GM23338 (cell line): Measurements from ENCODE around the gene PHRF1. TPM values are rescaled to one million over a fixed set of nuclear protein-coding genes. Genes with fewer than 3 reads are reported as not detected.

Source experiments
- ATAC-seq: fragments of 200-7000 bp; cut with Tn5 transposase; 3 replicates; pipeline ENCODE4 v1.9.1; 2020
- DNase-seq: peaks from one replicate; pipeline ENCODE4 v3.0.0-alpha.2; 2015; ENCODE audit warnings: low spot score
- H2AFZ ChIP-seq: fragments of 200-600 bp; sonication (generic); 2 replicates; pipeline ENCODE4 v1.8.0; 2016; ENCODE audit warnings: antibody characterized with exemption, mild to moderate bottlenecking, moderate library complexity
- H3F3A ChIP-seq: fragments of 200-600 bp; sonication (generic); replicated peaks from 2 replicates; pipeline ENCODE4 v1.8.0; 2017; ENCODE audit warnings: antibody characterized with exemption, mixed run types, low read depth
- H3K27ac ChIP-seq: fragments of 200-600 bp; sonication (generic); 2 replicates; pipeline ENCODE4 v1.6.1; 2016; ENCODE audit warnings: low read depth
- H3K27me3 ChIP-seq: fragments of 200-600 bp; sonication (generic); 2 replicates; pipeline ENCODE4 v1.8.0; 2016; ENCODE audit warnings: mild to moderate bottlenecking, mixed run types, moderate library complexity; ENCODE audit not compliant: insufficient read depth
- H3K36me3 ChIP-seq: fragments of 200-600 bp; sonication (generic); 2 replicates; pipeline ENCODE4 v1.8.0; 2016; ENCODE audit warnings: mild to moderate bottlenecking; ENCODE audit not compliant: insufficient read depth
- H3K4me1 ChIP-seq: fragments of 200-600 bp; sonication (generic); 2 replicates; pipeline ENCODE4 v1.8.0; 2016; ENCODE audit warnings: mild to moderate bottlenecking, moderate library complexity; ENCODE audit not compliant: insufficient read depth
- H3K4me2 ChIP-seq: fragments of 200-600 bp; sonication (generic); 2 replicates; pipeline ENCODE4 v1.7.1; 2017; ENCODE audit warnings: mixed run types
- H3K4me3 ChIP-seq: fragments of 200-600 bp; sonication (generic); 2 replicates; pipeline ENCODE4 v1.6.1; 2016; ENCODE audit warnings: mixed run types
- H3K79me2 ChIP-seq: fragments of 200-600 bp; sonication (generic); replicated peaks from 2 replicates; pipeline ENCODE4 v1.8.0; 2017; ENCODE audit warnings: mild to moderate bottlenecking; ENCODE audit not compliant: insufficient read depth
- H3K9me2 ChIP-seq: fragments of 200-600 bp; sonication (generic); 2 replicates; pipeline ENCODE4 v1.8.0; 2017; ENCODE audit not compliant: insufficient read depth
- H4K20me1 ChIP-seq: fragments of 200-600 bp; sonication (generic); replicated peaks from 2 replicates; pipeline ENCODE4 v1.8.0; 2017; ENCODE audit warnings: mild to moderate bottlenecking; ENCODE audit not compliant: insufficient read depth
- H3K27ac Mint-ChIP-seq: 2 replicates; pipeline ENCODE4 v1.8.0; 2020; ENCODE audit warnings: inconsistent platforms, mild to moderate bottlenecking, moderate library complexity, mixed read lengths
- H3K27me3 Mint-ChIP-seq: 3 replicates; pipeline ENCODE4 v1.8.0; 2022; ENCODE audit warnings: low read depth, mild to moderate bottlenecking, moderate library complexity, mixed read lengths, inconsistent platforms; ENCODE audit not compliant: insufficient read depth, poor library complexity
- H3K36me3 Mint-ChIP-seq: 3 replicates; pipeline ENCODE4 v1.8.0; 2021; ENCODE audit warnings: low read depth, mild to moderate bottlenecking, inconsistent platforms, moderate library complexity, mixed read lengths
- H3K4me1 Mint-ChIP-seq: 3 replicates; pipeline ENCODE4 v1.8.0; 2020; ENCODE audit warnings: mild to moderate bottlenecking, inconsistent platforms, mixed read lengths
- H3K4me3 Mint-ChIP-seq: 3 replicates; pipeline ENCODE4 v1.8.0; 2021; ENCODE audit warnings: moderate library complexity, mild to moderate bottlenecking, inconsistent platforms, mixed read lengths
- H3K9me3 Mint-ChIP-seq: 3 replicates; pipeline ENCODE4 v1.8.0; 2020; ENCODE audit warnings: moderate library complexity, mild to moderate bottlenecking, inconsistent platforms, mixed read lengths
- CREB1 ChIP-seq: fragments of 250-450 bp; sonication (Bioruptor Pico); IDR thresholded peaks from 2 replicates; pipeline ENCODE4 v1.5.0; 2020; ENCODE audit warnings: low read depth, mild to moderate bottlenecking, moderate library complexity
- CTCF ChIP-seq, 2 experiments: fragments of 200-600 bp in 1 of 2; sonication (generic) in 1 of 2; conservative IDR thresholded peaks; 2 replicates each; pipeline versions ENCODE4 v1.5.1 to v1.6.1; 2016 to 2017; ENCODE audit warnings: antibody characterized with exemption in 2 of 2, low read depth in 2 of 2, mild to moderate bottlenecking in 2 of 2, moderate library complexity in 1 of 2
- ETS1 ChIP-seq: IDR thresholded peaks from 2 replicates; pipeline ENCODE4 v1.6.1; 2016; ENCODE audit warnings: antibody characterized with exemption
- EZH2 ChIP-seq: fragments of 200-600 bp; sonication (generic); IDR thresholded peaks from one replicate; pipeline ENCODE4 v1.8.0; 2017; ENCODE audit warnings: antibody characterized with exemption, mild to moderate bottlenecking, low read depth; ENCODE audit not compliant: unreplicated experiment
- EZH2phosphoT487 ChIP-seq: fragments of 200-600 bp; sonication (generic); IDR thresholded peaks from one replicate; pipeline ENCODE4 v1.8.1; 2018; ENCODE audit warnings: antibody characterized with exemption; ENCODE audit not compliant: unreplicated experiment
- STAT1 ChIP-seq: IDR thresholded peaks from one replicate; pipeline ENCODE4 v1.6.1; 2016; ENCODE audit warnings: antibody characterized with exemption; ENCODE audit not compliant: unreplicated experiment
- polyA plus RNA-seq: library from polyadenylated mRNA; unstranded; fragments of >200 nt; fragmentation: Nextera tagmentation; extraction: Ambion mirVana; gene quantifications from 2 replicates; pipeline ENCODE4 v1.2.1, GENCODE V29; 2016
- total RNA-seq: library from RNA; depleted of rRNA; stranded (reverse); fragments of >200 nt; shearing (Covaris generic); gene quantifications from 2 replicates; pipeline ENCODE4 v1.2.3, GENCODE V29; 2014

PHRF1 gene
- total and polyA plus RNA-seq, 2 experiments from 2014 or later = 11.0 to 45.9 TPM

GRCh38 chr11:640021-640706 is 63.9 kb downstream of the PHRF1 start:
- peak overlapping the region; percentile 75 for H3K4me2 ChIP-seq
- no peaks in the 10 kb centered on the region for H3K79me2 ChIP-seq
- no peaks in the 10 kb centered on the region for H3K9me2 ChIP-seq
- peaks cover 24% of the 10 kb centered on the region for H3K4me1 ChIP-seq
- peak; percentile 63 for TF ChIP-seq CREB1 (CRISPR knock-in tag)
- TF ChIP-seq ETS1 = no peak
- peak in 1 of 2 experiments; percentile 24; a peak in 1 of 4 replicates for TF ChIP-seq CTCF (conservative IDR thresholded peaks at IDR 0.05; ENCODE audit: low read depth in 2 of 2)
- H3K36me3 Mint-ChIP-seq = peaks cover 3% of the 10 kb centered on the region; the same call in 2 of the 3 replicates
- peak overlapping the region; percentile 71 for H3K4me3 Mint-ChIP-seq
- H3K4me3 ChIP-seq = peak overlapping the region; percentile 46
- H3K27me3 Mint-ChIP-seq = peaks cover 63% of the 10 kb centered on the region
- H3K4me1 Mint-ChIP-seq = peaks cover 25% of the 10 kb centered on the region; the same call in 2 of the 3 replicates
- H2AFZ ChIP-seq = no peak overlapping the region
- no peaks in the 10 kb centered on the region for H3K9me3 Mint-ChIP-seq
- ATAC-seq (peak; percentile 4), DNase-seq (peak; percentile 63)
- H3K27me3 ChIP-seq = peaks cover 59% of the 10 kb centered on the region
- H3K27ac ChIP-seq = no peak overlapping the region
- no peaks in the 10 kb centered on the region for H4K20me1 ChIP-seq
- H3K27ac Mint-ChIP-seq = no peak overlapping the region
- H3K36me3 ChIP-seq = no peaks in the 10 kb centered on the region
- peaks cover 17% of the 10 kb centered on the region for H3F3A ChIP-seq

DNA sequence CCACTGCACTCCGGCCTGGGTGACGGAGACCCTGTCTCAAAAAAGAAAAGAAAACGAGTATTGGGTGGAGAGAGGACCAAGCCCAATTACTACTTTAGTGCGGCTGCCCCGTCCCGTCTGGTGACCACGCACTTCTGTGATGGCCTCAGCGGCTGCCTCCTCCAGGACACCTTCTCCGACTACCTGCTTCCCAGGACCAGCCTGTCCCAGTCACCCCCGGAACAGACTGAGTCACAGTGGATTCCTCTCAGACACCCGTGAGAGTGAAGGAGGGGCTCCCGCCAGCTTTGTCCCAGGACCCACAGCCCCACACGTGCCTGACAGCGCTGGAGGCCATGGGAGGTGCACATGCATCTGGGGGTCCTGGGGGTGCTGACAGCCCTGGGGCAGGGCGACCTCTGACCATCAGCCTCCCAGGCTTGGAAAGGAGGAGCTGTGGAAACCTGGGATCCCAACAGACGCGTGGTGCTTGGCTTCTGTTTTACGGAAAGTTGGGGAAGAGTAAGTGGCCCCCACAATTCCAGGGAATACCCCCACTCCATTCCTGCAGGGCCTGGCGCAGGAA is 65.6 kb downstream of the PHRF1 start:
- Histone ChIP-seq H4K20me1 (no peaks in the 10 kb centered on the region), H2AFZ (no peak overlapping the region), H3K4me2 (no peak overlapping the region), H3K79me2 (no peaks in the 10 kb centered on the region), H3K36me3 (no peaks in the 10 kb centered on the region), H3K27me3 (peaks cover 42% of the 10 kb centered on the region), H3K27ac (no peak overlapping the region), H3K4me3 (no peak overlapping the region), H3K4me1 (peaks cover 21% of the 10 kb centered on the region), H3K9me2 (no peaks in the 10 kb centered on the region), H3F3A (peaks cover 12% of the 10 kb centered on the region; the same call in 1 of the 2 replicates)
- peaks cover 9% of the 10 kb centered on the region for H3K36me3 Mint-ChIP-seq
- no peak for ATAC-seq
- TF ChIP-seq STAT1 (no peak), CTCF (conservative IDR thresholded peaks at IDR 0.05; ENCODE audit: low read depth in 2 of 2) (no peak), EZH2 (no peak), EZH2phosphoT487 (no peak)
- peaks cover 50% of the 10 kb centered on the region for H3K27me3 Mint-ChIP-seq
- H3K4me1 Mint-ChIP-seq = peaks cover 23% of the 10 kb centered on the region; the same call in 2 of the 3 replicates
- no peak overlapping the region for H3K27ac Mint-ChIP-seq
- DNase-seq = no peak
- no peak overlapping the region for H3K4me3 Mint-ChIP-seq
- no peaks in the 10 kb centered on the region for H3K9me3 Mint-ChIP-seq
